ENCODE results near the gene LEPR.
A peak's percentile ranks its signal among the peaks of the same experiment; 100 is the strongest.

DNA sequence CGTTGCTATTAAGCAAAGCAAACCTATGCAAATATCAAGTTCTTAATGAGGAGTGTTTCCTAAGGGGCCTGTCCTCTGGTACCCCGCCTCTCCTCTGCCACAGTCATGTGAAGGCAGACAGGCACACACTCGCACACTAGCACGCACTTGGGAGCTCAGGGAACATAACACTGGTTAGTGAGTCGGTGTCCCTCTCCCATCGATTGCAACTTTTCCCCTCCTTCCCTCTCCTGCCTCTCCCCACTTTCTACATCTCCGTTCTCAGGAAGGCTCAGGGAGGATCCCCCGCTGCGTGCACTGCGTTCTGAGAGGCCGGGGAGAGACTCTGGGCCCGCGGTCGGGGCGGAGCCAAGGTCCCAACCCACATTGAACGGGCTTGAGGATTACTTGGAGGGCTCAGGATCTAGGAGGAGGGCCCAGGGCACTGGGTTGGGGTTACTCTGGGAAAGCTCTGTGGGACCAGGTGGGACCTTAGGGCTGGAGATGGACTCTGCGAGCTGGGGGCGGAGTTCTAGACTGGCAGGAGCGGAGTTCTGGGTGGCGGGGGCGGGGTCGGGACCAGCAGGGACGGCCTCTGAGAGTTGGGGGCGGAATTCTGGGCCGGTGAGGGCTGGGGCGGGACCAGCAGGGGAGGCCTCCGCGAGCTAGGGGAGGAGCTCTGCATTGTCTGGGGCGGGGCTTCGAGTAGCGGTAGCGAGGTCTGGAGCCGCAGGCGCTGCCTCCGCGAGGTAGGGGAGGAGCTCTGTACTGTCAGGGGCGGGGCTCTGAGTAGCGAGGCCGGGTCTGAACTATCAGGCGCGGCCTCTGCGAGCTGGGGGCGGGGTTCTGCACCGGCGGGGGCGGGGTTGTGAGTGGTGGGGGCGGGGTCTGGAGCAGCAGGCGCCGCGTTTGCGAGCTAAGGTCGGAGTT, 533 bp upstream of the LEPR start:
- TF ChIP-seq POLR2A (IDR thresholded peaks at IDR 0.05): peak in 1 of 4 donors; percentile 51
- TF ChIP-seq, protein P1, sequence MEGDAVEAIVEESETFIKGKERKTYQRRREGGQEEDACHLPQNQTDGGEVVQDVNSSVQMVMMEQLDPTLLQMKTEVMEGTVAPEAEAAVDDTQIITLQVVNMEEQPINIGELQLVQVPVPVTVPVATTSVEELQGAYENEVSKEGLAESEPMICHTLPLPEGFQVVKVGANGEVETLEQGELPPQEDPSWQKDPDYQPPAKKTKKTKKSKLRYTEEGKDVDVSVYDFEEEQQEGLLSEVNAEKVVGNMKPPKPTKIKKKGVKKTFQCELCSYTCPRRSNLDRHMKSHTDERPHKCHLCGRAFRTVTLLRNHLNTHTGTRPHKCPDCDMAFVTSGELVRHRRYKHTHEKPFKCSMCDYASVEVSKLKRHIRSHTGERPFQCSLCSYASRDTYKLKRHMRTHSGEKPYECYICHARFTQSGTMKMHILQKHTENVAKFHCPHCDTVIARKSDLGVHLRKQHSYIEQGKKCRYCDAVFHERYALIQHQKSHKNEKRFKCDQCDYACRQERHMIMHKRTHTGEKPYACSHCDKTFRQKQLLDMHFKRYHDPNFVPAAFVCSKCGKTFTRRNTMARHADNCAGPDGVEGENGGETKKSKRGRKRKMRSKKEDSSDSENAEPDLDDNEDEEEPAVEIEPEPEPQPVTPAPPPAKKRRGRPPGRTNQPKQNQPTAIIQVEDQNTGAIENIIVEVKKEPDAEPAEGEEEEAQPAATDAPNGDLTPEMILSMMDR (IDR thresholded peaks at IDR 0.05): no peak

Data from esophagus squamous epithelium (tissue), 4 donors.